ENCODE results near the gene LY6G6C. TPM values are rescaled to one million over a fixed set of nuclear protein-coding genes. Genes with fewer than 3 reads are reported as not detected.

Gene LY6G6C
- total RNA-seq, 2 donors from 2014 or later = not detected

DNA sequence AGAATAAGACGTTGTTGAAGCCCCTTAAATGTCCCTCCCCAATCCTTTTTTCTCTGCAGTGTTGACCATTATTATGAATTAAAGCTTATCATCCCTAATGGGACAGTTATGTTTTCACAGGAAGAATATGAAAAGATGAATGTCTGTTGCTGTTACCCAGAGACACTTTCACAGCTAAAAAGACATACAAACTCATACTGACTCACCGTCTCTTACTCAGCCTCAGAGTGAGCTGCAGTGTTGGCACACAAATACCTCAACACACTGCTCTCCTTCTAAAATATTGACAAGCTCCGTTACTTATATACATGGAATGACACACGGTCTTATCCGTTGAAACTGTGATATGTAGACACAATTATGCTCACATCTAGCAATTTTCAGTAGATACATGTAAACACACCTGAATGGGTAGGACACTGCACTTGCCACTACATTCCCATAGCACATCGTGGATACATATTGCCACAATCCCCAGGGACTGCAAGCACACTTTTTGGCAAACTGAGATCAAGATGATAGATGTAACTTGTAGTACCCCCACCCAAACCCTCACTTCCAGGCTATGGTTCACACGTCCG, 31.3 kb upstream of the LY6G6C start:
- no peak for ATAC-seq (ENCODE audit: insufficient number of reproducible peaks, low FRiP score, low read depth)
- Histone ChIP-seq H3K36me3 (no peaks in the 10 kb centered on the region), H3K27me3 (replicated peaks; ENCODE audit: insufficient read depth) (no peaks in the 10 kb centered on the region)

GRCh38 chr6:31750411-31751022, 29.0 kb upstream of the LY6G6C start:
- TF ChIP-seq CTCF (IDR thresholded peaks at IDR 0.05) = no peak
- no peak for ATAC-seq (ENCODE audit: insufficient number of reproducible peaks, low FRiP score, low read depth)
- H3K27ac ChIP-seq = no peak overlapping the region
- no peaks in the 10 kb centered on the region for H3K9me3 ChIP-seq
- H3K27me3 ChIP-seq (replicated peaks; ENCODE audit: insufficient read depth) = no peaks in the 10 kb centered on the region
- DNase-seq (ENCODE audit: low spot score) = no peak
- no peaks in the 10 kb centered on the region for H3K4me1 ChIP-seq (ENCODE audit: control insufficient read depth in 1 of 2, low read depth in 2 of 2)
- H3K4me3 ChIP-seq = no peak overlapping the region
- no peaks in the 10 kb centered on the region for H3K36me3 ChIP-seq

More for the DNA sequence above, 31.3 kb upstream of the LY6G6C start:
- no peaks in the 10 kb centered on the region for H3K4me1 ChIP-seq (ENCODE audit: control insufficient read depth in 1 of 2, low read depth in 2 of 2)
- no peaks in the 10 kb centered on the region for H3K9me3 ChIP-seq
- H3K4me3 ChIP-seq = no peak overlapping the region
- DNase-seq (ENCODE audit: low spot score) = no peak
- TF ChIP-seq CTCF (IDR thresholded peaks at IDR 0.05) = no peak
- H3K27ac ChIP-seq = no peak overlapping the region

- Histone ChIP-seq H3K4me1 (ENCODE audit: control insufficient read depth in 1 of 2, low read depth in 2 of 2) (no peaks in the 10 kb centered on the region), H3K27ac (no peak overlapping the region), H3K36me3 (no peaks in the 10 kb centered on the region), H3K4me3 (no peak overlapping the region), H3K27me3 (replicated peaks; ENCODE audit: insufficient read depth) (no peaks in the 10 kb centered on the region), H3K9me3 (no peaks in the 10 kb centered on the region)
- no peak for DNase-seq (ENCODE audit: low spot score)
- TF ChIP-seq CTCF (IDR thresholded peaks at IDR 0.05) = no peak
- ATAC-seq (ENCODE audit: insufficient number of reproducible peaks, low FRiP score, low read depth) = no peak
Measured at GRCh38 chr6:31749301-31750036, 27.9 kb upstream of the LY6G6C start.

- no peak overlapping the region for H3K27ac ChIP-seq
- H3K4me1 ChIP-seq (ENCODE audit: control insufficient read depth in 1 of 2, low read depth in 2 of 2) = peaks cover 1 to 9% of the 10 kb centered on the region in 2 donors
- H3K4me3 ChIP-seq = no peak overlapping the region
- no peak for TF ChIP-seq CTCF (IDR thresholded peaks at IDR 0.05)
- no peaks in the 10 kb centered on the region for H3K27me3 ChIP-seq (replicated peaks; ENCODE audit: insufficient read depth)
- ATAC-seq (ENCODE audit: insufficient number of reproducible peaks, low FRiP score, low read depth) (no peak), DNase-seq (ENCODE audit: low spot score) (no peak)
- no peaks in the 10 kb centered on the region for H3K9me3 ChIP-seq
- H3K36me3 ChIP-seq = no peaks in the 10 kb centered on the region
Measured at GRCh38 chr6:31744422-31744821, 22.9 kb upstream of the LY6G6C start.

DNA sequence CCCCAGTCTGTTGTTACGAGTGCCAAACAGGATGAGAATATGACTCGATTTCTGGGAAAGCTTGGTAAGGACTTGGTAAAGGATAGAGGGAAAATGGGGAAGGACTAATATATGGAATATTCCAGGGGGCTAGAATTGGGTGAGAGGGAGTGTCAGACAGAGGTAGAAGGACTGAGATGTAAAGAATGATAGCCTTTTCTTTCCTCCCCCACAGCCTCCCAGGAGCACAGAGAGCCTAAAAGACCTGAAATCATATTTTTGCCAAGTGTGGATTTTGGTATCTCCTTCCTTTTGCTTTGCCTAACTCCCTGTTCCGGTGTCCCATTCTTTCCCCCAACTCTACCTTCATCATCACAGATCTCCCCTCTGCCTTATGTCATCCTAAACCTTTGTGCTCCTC, 21.3 kb upstream of the LY6G6C start:
- Histone ChIP-seq H3K4me3 (no peak overlapping the region), H3K4me1 (ENCODE audit: control insufficient read depth in 1 of 2, low read depth in 2 of 2) (peaks cover 7 to 20% of the 10 kb centered on the region in 2 donors), H3K9me3 (no peaks in the 10 kb centered on the region), H3K36me3 (no peaks in the 10 kb centered on the region), H3K27ac (no peak overlapping the region), H3K27me3 (replicated peaks; ENCODE audit: insufficient read depth) (no peaks in the 10 kb centered on the region)
- ATAC-seq (ENCODE audit: insufficient number of reproducible peaks, low FRiP score, low read depth) = no peak
- no peak for DNase-seq (ENCODE audit: low spot score)
- TF ChIP-seq CTCF (IDR thresholded peaks at IDR 0.05) = no peak

All from thoracic aorta (tissue), 2 donors.